Anterior cingulate cortex (tissue), 58 donors: ENCODE measurements around the gene GZF1.
A peak's percentile ranks its signal among the peaks of the same experiment; 100 is the strongest.

Experiments used
- DNase-seq, 58 donors: peaks; one replicate each; lab custom pipeline; 2025; lab: John Stamatoyannopoulos, UW

The GZF1 gene

GRCh38 chr20:23401051-23401450 lies 39.1 kb downstream of the GZF1 start:
- no peak for DNase-seq

- DNase-seq, result no peak
These were observed 41.8 kb downstream of the GZF1 start for GRCh38 chr20:23403751-23404150.

GRCh38 chr20:23404196-23404595 lies 42.2 kb downstream of the GZF1 start:
- no peak for DNase-seq

- DNase-seq, result no peak
These were observed 44.9 kb downstream of the GZF1 start for GRCh38 chr20:23406880-23407279.

- DNase-seq, result no peak
These were observed 45.9 kb downstream of the GZF1 start for GRCh38 chr20:23407781-23408464.

- no peak for DNase-seq
These were observed 47.0 kb downstream of the GZF1 start for GRCh38 chr20:23408957-23409356.

GRCh38 chr20:23409800-23410199 lies 47.8 kb downstream of the GZF1 start:
- no peak for DNase-seq

GRCh38 chr20:23410916-23411695 lies 49.1 kb downstream of the GZF1 start:
- DNase-seq, result no peak

GRCh38 chr20:23412026-23412425 lies 50.0 kb downstream of the GZF1 start:
- no peak for DNase-seq

- no peak for DNase-seq
These were observed 52.0 kb downstream of the GZF1 start for GRCh38 chr20:23413862-23414422.

- no peak for DNase-seq
These were observed 52.7 kb downstream of the GZF1 start for GRCh38 chr20:23414526-23415188.

- DNase-seq, result no peak
These were observed 53.6 kb downstream of the GZF1 start for GRCh38 chr20:23415555-23415954.

GRCh38 chr20:23415959-23416583 lies 54.1 kb downstream of the GZF1 start:
- DNase-seq, result no peak

GRCh38 chr20:23417861-23418260 lies 55.9 kb downstream of the GZF1 start:
- DNase-seq, result no peak

GRCh38 chr20:23419657-23419994 lies 57.6 kb downstream of the GZF1 start:
- DNase-seq, result no peak

GRCh38 chr20:23419995-23420901 lies 58.3 kb downstream of the GZF1 start:
- DNase-seq, result peak in 12 of 58 donors; percentile 8 to 47 (median 23)

GRCh38 chr20:23420943-23421931 lies 59.3 kb downstream of the GZF1 start, which contains the start of gene NAPB:
Gene NAPB (minus strand): TSS chr20:23421488. CDS start chr20:23421402, 86 bp downstream.
- peak; percentile 56 to 98 (median 93) for DNase-seq
